C4-2B (cell line): Measurements from ENCODE around the gene MOGAT1.

ENCODE experiments used
- H3K27ac ChIP-seq: fragments of 450-650 bp; 2 replicates; pipeline ENCODE4 v1.5.1; 2017
- ZFX ChIP-seq: fragments of 450-650 bp; IDR thresholded peaks from 2 replicates; pipeline ENCODE4 v1.6.1; 2017
- TF ChIP-seq, protein P1 (sequence below): fragments of 450-650 bp; conservative IDR thresholded peaks from 2 replicates; pipeline ENCODE4 v1.5.1; 2017; ENCODE audit warnings: mild to moderate bottlenecking

MOGAT1 gene

DNA sequence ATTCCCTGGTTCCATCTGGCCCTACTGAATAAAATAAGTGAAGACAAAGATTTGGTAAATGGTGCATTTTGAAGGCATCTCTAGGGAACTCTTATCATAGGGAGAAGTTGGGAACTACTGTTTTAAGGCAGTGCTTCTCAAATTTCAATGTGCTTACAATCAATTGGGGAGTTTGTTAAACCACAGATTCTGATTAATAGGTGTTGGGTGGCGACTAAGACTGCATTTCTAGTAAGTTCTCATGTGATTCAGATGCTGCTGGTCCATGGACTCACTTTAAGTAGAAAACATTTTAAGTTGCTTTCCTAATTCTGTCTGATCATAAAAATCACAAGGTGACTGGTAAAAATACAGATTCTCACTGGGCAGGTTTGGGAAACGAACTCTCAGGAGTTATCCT, 30.1 kb upstream of the MOGAT1 start:
- TF ChIP-seq, protein P1, sequence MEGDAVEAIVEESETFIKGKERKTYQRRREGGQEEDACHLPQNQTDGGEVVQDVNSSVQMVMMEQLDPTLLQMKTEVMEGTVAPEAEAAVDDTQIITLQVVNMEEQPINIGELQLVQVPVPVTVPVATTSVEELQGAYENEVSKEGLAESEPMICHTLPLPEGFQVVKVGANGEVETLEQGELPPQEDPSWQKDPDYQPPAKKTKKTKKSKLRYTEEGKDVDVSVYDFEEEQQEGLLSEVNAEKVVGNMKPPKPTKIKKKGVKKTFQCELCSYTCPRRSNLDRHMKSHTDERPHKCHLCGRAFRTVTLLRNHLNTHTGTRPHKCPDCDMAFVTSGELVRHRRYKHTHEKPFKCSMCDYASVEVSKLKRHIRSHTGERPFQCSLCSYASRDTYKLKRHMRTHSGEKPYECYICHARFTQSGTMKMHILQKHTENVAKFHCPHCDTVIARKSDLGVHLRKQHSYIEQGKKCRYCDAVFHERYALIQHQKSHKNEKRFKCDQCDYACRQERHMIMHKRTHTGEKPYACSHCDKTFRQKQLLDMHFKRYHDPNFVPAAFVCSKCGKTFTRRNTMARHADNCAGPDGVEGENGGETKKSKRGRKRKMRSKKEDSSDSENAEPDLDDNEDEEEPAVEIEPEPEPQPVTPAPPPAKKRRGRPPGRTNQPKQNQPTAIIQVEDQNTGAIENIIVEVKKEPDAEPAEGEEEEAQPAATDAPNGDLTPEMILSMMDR, result no peak
- TF ChIP-seq ZFX, result no peak
- H3K27ac ChIP-seq, result no peak overlapping the region

- TF ChIP-seq, protein P1, result no peak
- TF ChIP-seq ZFX, result no peak
- H3K27ac ChIP-seq, result no peak overlapping the region
Observed at GRCh38 chr2:222643134-222643533, 28.3 kb upstream of the MOGAT1 start.

- no peak for TF ChIP-seq ZFX
- TF ChIP-seq, protein P1, result no peak
- no peak overlapping the region for H3K27ac ChIP-seq
Observed at GRCh38 chr2:222646008-222646407, 25.4 kb upstream of the MOGAT1 start.

DNA sequence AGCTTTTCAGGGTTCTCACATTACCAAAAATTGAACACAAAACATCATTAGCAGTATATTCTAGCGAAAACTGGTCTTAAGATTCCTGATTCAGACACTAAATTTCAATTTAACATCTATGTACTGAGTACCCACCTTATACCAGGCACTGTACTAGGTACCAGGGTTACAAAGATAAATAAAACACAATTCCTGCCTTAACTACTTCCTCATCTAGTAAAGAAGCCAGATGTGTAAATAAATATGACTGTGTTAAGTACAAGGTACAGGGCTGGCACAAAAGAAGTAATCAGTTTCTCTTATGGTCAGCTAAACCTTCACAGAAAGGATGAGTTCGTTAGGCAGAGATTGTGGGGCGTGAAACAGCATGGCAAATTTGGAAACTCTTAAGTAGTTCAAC, 21.7 kb upstream of the MOGAT1 start:
- no peak for TF ChIP-seq ZFX
- TF ChIP-seq, protein P1, result no peak
- no peak overlapping the region for H3K27ac ChIP-seq

GRCh38 chr2:222651718-222652418, 19.6 kb upstream of the MOGAT1 start:
- no peak overlapping the region for H3K27ac ChIP-seq
- no peak for TF ChIP-seq ZFX

- no peak overlapping the region for H3K27ac ChIP-seq
- no peak for TF ChIP-seq ZFX
- TF ChIP-seq, protein P1, result no peak
Observed at GRCh38 chr2:222652491-222653255, 18.8 kb upstream of the MOGAT1 start.

DNA sequence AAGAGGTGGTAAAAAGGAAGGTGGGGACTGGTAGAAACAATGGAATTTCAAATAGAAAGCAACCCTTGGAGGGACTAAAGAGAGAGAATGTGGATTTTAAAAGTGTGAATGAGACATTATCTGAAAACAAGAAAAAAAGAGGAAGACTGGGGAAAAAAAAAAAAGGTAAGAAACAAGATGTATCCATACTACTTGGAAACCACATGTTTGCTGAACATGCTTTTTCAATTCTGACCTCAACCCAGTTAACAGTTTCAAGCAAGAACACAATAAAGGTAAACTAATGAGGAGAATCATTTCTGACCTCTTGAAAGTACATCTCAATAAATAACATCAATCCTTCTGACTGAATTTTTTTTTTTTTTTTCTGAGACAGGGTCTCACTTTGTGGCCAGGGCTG, 18.2 kb upstream of the MOGAT1 start:
- no peak overlapping the region for H3K27ac ChIP-seq
- TF ChIP-seq ZFX, result no peak
- TF ChIP-seq, protein P1, result no peak
